NCI-H146 (cell line): ENCODE data around the gene MEAF6.
"Not testable (repeated sequence)": the region's sequence is repeated elsewhere in the genome, so short reads cannot be mapped to it uniquely, and the experiment has no call there.

Experiments
- DNase-seq: peaks from one replicate; lab custom pipeline; 2025; lab: John Stamatoyannopoulos, UW

Gene MEAF6

DNA sequence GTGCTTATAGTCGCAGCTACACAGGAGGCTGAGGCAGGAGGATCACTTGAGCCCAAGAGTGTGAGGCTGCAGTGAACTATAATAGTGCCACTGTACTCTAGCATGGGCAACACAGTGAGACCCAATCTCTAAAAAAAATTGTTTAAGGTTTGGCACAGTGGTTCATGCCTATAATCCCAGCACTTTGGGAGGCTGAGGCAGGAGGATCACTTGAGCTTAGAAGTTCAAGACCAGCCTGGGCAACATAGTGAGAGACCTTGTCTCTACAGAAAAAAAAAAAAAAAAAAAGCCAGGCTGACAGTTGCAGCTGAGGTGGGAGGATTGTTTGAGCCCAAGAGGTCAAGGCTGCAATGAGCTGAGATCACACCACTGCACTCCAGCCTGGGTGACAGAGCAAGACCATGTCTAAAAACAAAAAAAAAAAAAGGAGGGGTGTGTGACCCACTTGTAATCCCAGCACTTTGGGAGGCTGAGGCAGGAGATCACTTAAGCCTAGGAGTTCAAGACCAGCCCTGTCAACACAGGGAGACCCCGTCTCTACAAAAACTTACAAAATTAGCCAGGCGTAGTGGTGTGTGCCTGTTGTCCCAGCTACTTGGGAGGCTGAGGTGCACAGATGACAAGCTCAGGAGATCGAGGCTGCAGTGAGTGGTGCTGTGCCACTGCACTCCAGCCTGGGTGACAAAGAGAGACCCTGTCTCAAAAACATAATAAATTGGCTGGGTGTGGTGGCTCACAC, 18.0 kb upstream of the MEAF6 start:
- DNase-seq: not testable (repeated sequence)

DNA sequence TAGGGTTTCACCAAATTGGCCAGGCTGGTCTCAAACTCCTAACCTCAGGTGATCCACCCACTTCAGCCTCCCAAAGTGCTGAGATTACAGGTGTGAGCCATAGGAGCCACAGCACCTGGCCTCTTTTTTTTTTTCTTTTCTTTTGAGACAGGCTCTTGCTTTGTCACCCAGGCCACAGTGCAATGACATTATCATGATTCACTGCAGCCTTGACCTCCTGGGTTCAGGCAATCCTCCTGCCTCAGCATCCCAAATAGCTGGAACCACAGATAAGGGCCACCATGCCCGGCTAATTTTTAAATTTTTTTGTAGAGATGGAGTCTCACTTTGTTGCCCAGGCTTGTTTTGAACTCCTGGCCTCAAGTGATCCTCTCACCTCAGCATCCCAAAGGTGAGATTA, 15.3 kb upstream of the MEAF6 start:
- not testable (repeated sequence) for DNase-seq

- DNase-seq: no peak
Measured at GRCh38 chr1:37519613-37520012, 5.0 kb upstream of the MEAF6 start.

DNA sequence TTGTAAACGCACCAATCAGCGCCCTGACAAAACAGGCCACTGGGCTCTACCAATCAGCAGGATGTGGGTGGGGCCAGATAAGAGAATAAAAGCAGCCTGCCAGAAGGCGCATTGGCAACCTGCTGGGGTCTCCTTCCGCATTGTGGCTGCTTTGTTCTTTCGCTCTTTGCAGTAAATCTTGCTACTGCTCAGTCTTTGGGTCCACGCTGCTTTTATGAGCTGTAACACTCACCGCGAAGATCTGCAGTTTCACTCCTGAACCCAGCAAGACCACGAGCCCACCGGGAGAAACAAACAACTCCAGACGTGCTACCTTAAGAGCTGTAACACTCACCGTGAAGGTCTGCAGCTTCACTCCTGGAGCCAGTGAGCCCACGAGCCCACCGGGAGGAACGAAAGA, 4.4 kb upstream of the MEAF6 start:
- DNase-seq: not testable (repeated sequence)

DNA sequence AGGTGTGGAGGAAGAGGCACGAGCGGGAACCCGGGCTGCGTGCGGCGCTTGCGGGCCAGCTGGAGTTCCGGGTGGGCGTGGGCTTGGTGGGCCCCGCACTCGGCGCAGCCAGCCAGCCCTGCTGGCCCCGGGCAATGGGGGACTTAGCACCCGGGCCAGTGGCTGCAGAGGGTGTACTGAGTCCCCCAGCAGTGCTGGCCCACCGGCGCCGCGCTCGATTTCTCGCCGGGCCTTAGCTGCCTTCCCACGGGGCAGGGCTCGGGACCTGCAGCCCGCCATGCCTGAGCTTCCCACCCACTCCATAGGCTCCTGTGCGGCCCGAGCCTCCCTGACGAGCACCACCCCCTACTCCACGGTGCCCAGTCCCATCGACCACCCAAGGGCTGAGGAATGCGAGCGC, 3.7 kb upstream of the MEAF6 start:
- not testable (repeated sequence) for DNase-seq

DNA sequence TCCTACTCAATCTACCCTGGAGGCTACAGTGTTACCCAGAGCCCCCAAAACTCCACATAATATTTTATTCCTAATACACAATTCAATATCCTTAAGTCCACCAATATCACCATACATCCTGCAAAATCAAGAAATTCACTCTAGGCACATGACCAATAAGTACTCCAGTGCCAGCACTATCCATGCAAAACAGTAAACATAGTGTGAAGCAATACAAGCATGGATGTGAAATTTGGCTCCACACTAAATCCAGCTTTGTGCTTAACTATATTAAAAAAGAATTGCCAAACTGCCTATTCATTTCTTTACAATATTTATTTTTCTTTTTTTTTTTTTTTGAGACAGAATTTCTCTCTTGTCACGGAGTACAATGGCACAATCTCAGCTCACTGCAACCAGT, 3.0 kb upstream of the MEAF6 start:
- no peak for DNase-seq

DNA sequence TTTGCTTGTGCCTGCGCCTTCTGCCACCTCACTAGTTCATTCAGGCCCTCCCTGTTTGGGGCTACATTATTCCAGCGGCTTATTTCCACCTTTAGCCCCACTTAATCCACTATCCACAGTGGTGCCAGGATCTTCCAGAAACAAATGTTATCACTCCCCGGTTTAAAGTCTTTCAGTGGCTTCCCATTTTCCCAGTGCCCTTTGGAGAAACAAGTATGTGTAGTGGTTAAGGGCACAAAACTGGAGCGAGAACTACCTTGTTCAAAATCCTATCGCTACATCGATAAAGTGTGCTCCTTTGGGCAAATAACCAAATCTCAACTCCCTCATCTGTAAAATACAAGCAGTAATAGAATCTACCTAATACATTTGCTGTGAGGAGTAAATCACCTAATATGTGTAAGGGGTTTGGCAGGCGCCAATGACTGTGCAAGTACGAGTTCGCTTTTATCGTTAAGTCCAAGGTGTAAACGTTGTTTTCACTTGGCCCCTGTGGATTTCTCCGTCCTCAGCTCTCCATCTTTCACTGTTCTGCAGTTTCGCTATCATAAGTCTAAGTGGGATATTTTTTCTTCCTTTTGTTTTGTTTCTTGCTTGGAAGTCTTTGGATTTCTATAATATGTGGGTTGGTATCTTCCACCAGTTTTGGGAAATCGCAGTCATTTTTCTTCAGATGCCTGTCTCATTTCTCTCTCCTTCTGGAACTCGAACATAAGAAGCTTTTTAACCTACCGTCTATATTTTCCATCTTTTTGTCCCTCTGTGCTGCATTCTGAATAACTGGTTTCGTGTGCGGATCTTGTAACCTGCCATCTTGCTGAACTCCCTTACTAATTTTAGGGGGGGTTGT, 844 bp upstream of the MEAF6 start:
- DNase-seq: peak; percentile 20

- peak; percentile 75 for DNase-seq
Measured at GRCh38 chr1:37513795-37514349, 694 bp downstream of the MEAF6 start.

DNA sequence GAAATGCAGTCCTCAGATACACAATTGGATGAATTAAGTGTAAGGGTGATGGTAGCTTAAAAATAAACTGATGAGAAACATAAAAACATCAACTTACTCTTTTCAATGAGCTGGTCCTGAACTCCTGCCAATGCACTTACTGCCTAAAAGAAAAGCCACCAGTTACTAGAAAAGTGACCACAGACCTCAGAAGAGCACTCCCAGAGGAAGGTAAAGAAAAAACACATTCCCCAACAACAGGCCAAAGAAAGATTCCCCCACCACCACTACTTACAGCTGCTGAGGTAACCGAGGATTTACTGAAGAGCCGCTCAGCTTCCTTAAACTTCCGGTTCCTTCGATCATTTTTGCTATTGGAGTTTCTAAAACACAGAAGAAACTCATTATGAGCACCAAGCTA, 5.4 kb downstream of the MEAF6 start:
- no peak for DNase-seq

- DNase-seq: no peak
Measured at GRCh38 chr1:37506740-37507139, 7.8 kb downstream of the MEAF6 start.

DNA sequence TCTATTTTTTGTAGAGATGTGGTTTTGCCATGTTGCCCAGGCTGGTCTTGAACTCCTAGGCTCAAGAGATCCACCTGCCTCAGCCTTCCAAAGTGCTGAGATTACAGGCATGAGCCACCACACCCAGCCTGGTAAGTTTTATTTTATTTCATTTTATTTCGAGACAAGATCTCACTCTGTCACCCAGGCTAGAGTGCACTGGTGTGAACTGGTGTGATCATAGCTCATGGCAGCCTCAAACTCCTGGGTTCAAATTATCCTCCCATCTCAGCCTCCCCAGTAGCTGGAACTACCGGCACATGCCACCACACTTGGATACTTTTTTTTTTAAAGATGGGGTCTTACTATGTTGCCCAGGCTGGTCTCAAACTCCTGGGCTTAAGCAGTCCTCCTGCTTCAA, 11.8 kb downstream of the MEAF6 start:
- DNase-seq: not testable (repeated sequence)

DNA sequence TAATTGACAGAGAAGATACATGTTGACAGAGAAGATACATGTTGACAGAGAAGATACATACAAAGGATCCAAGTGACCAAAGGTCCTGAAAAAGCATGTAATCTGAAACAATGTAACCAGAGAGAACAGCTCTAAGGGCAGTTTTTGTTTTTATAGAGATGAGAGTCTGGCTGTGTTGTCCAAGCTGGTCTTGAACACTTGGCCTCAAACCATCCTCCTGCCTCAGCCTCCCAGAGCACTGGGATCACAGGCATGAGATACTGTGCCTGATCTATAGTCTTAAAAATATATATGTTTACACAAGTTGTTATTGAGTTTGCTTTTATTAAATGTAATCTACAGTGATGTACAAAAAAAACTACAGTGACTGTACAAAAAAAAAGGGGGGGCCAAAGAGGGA, 12.5 kb downstream of the MEAF6 start:
- no peak for DNase-seq

GRCh38 chr1:37501661-37502060, 12.9 kb downstream of the MEAF6 start:
- no peak for DNase-seq

- peak; percentile 2 for DNase-seq
Measured at GRCh38 chr1:37498872-37499617, 15.5 kb downstream of the MEAF6 start.

DNA sequence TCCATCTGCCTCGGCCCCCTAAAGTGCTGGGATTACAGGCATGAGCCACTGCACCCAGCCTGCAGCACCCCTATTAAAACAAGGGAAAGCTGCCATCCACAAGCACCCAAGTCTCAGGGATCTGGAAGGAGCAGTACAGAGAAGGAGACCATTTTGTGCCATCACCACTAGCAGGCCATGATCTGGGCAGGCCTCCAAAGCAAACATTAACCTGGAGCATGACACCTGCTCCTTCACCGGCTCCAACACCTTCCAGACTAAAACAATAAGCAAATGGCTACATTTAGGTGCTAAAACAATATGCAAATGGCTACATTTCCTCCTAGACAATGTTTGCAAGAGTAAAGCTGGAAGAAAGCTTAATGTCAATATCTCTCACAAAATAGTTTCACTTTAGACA, 16.7 kb downstream of the MEAF6 start:
- peak; percentile 79 for DNase-seq

DNA sequence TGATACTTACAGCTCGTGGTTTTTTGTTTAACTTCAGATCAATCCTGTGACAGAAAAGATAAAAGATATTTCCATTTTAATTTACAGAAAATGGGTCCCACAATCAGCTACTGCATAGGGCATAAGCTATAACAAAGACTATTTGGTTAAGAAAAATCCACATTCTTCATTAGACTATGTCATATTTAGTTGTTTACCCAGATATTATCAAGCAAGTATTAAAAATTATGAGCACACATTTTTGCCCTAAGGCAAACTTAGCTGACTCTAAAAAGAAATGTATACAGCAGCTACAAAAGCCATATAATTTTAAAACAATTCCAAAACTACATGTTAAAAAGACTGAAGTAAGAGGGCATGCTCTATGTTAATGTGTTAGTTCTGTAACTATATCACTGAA, 18.7 kb downstream of the MEAF6 start:
- no peak for DNase-seq

DNA sequence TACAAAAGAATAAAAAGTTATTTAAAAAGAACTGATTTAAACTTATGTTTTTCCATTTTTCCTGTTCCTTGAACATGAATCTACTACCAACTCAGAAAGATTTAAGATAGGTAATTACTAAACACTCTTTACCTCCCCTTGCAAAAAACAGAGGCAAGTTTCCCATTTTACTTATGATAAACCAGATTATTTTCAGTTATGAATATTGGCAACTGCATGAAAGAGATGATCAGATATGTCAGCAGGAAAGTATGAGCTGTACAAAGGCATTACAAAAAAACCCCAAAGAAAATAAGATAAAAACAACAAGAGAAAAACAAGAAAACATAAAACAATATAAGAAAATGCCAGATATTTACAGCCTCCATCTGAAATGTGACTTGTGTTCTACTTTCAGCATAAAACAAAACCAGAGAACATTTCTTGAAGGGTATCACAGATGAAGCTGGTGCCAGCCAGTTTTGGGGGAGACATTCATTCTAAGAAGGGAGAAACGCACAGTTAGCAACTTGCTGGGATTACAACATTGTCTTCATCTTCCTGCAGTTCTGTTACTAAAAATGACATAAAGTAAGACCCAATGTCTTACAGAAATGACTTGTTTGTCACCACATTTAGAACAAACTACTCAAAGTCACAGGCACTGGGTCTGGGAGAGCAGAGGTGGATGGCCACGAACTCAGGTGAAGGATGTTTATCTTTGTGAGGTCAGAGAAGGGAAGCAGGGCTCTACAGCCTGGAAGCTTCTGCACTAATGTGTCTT, 21.0 kb downstream of the MEAF6 start:
- DNase-seq: no peak

DNA sequence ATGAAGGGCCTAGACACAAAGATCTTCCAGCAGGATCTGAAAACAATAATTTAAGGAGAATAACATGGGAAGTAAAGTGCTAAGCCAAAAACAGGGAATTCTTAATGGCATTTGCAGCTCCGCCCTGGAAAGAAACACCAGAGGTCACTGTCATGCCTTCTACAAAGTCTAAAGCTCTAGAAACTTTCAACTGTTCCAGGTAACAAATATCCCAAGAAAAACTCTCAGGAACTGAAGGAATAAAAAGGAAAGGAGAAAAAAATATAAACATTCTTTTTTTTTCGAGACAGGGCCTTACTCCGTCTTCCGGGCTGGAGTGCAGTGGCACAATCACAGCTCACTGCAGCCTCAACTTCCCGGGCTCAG, 27.0 kb downstream of the MEAF6 start:
- no peak for DNase-seq

DNA sequence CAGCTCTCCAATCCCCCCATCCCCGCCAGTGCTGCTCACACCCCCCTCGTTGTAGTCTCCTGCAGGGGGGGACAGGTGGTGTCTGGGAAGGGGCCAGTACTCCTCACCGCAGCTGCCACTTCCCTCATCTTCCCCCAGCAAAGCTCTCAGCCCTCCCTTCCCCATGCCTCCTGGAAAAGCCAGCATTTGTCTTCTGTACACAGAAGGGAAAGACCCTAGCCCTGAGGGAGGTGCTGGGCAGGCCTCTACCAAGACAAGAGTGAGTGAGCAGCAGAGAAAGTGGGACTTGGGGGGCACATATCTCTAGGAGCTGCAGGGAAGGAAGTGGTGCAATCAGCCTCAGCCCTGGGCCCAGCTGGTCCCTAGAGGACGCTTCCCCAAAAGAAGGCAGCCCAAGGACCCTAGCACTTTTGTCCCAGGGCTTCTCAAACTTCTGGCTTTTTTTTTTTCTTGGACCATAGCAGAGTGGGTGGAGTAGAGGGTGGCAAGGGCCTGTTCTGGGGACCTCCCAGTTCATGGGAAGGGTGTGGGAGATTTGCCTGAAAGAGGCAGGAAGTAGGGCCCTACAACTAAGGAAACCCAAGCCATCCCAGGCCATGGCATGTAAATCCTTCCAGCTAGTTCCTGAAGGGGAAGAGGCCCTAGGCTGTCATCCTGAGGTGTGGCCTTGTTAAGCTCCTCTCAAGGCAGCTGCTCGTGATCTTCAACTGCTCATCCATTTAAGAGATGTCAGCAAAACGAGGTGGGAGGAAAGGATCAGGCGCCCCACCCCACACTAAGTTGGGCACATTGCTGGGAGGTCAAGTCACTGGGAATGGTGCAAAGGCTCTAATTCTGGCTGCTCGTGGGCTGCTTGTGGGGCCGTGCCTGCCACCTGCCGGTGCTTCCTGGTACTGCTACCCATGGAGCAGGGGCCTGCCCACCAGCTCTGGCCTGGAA, 27.6 kb downstream of the MEAF6 start:
- peak; percentile 35 for DNase-seq

DNA sequence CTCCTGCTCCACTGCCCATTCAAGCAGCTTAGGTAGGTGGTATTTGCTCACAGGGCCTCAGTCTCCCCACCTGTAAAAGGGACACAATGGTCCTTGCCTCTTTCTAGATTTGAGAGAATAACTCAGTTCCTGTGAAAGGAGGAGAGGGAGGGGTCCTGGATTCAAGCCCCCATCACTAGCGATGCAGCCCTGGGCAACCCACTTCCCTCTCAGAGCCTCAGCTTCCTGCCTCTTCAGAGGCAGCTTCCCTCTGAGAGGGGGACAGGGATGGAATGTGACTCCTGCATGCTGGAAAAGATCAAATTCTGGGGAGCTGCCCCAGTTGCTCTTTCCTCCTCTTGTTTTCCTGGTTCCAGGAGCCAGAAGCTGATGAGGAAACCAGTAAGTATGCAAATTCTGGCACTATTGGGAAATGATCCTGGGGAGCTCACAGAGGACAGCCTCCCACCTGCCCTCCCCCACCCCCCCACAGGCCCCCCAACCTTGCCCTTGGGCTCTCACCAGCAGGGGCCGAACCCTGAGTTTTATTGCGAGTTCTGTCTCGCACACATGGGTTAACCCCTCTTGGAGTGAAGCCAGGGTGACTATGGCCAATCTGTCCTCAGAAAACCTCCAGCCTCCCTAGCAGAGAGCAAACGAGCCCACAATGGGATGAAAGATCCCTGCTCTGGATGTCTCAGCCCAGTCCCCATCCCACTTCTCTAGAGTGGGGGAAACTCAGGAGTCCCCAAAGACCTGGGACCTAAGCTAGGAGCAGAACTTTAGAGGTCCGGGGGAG, 28.5 kb downstream of the MEAF6 start:
- no peak for DNase-seq
